GM18858 (cell line): Measurements from ENCODE around the gene MSL1.

Source experiments
- ATAC-seq: cut with Tn5 transposase; IDR thresholded peaks from one replicate; pipeline ENCODE4 v1.9.1; 2021; ENCODE audit not compliant: unreplicated experiment

The MSL1 gene

DNA sequence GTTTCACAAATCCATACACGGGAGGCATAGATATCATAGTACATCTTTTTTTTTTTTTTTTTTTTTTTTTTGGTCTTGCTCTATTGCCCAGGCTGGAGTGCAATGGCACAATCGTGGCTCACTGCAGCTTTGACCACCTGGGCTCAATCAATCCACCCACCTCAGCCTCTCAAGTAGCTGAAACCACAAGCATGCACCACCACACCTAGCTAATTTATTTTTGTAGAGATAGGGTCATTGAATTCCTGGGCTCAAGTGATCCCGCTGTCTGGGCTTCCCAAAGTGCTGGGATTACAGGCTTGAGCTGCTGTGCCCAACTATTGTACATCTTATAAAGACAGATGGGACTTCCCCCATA lies 52.0 kb downstream of the MSL1 start:
- no peak for ATAC-seq

GRCh38 chr17:40174514-40174913 lies 52.7 kb downstream of the MSL1 start:
- no peak for ATAC-seq

- ATAC-seq: no peak
Observed at GRCh38 chr17:40175928-40176753, 54.4 kb downstream of the MSL1 start.

DNA sequence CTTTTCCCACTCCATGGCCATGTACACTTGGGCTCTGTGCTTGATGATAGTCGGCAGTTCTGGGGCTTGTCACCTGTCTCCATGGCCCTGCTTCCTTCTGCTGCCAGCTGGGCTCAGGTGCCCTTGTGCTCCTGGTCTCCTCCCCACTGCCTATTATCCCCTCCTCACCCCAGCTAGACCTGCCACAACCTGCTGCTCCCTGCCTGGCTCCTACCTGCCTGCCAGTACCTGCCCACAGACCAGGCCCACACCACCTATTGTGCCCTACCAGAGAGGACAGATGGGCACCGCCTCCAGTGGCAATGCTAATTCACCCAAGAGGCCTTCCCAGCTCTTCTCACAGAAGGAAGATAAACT lies 55.0 kb downstream of the MSL1 start:
- no peak for ATAC-seq

DNA sequence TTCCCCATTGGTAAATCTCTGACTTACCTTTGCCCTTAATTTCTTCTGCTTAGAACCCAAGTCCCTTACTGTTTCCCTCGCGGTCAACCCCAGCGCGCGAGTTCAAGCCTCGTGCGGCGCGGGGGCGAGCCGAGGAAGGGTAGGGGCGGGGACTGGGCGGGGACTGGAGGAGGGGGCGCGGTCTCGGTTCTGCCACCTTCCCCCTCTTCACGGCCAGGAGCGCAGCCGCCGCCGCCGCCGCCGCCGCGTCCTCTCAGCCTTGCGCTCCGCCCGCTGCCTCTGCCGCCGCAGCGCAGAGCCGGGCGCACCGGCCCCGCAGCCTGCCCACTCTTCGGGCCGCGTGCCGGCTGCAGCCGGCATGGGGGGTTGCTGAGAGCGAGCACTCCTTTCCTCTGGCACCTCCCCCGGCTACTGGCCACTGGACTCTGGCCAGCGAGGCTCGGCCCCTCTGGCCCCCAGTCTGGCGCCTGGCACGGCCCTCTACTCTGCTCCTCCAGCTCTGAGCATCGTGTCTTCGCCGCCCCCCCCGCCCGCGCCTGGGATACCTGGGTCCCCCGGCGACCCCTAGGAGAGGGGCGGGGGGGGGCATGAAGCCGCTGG lies 55.6 kb downstream of the MSL1 start, which contains the start of gene RAPGEFL1:
Gene RAPGEFL1 (plus strand): TSS at position 196 of the 600 bp plus-strand sequence. CDS start 392 bp downstream, at position 588.
- no peak for ATAC-seq

GRCh38 chr17:40178021-40178601 lies 56.3 kb downstream of the MSL1 start:
- no peak for ATAC-seq

DNA sequence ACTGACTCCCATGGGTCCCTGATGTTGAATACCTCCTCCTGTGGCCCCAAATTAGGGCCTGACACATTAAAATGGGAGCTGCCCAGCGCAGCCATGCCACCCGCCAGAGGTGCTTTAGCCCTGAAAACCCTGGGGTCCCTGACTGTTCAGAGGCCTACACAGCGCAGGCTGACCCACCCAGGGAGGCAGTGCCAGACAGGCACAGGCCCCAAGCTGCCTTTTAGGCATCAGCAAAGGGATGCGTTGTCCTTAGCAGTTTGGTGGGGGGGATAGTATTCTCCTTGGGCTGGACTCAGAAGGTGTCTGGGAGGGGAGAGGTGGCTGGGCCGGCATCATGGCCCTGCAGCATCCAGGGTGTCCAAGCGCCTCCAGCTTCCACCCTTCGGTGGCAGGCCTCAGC lies 56.9 kb downstream of the MSL1 start:
- ATAC-seq: no peak

GRCh38 chr17:40179923-40180659 lies 58.3 kb downstream of the MSL1 start:
- ATAC-seq: no peak

GRCh38 chr17:40180694-40181093 lies 58.9 kb downstream of the MSL1 start:
- no peak for ATAC-seq

- ATAC-seq: no peak
Observed at GRCh38 chr17:40181205-40181604, 59.4 kb downstream of the MSL1 start.

- ATAC-seq: no peak
Observed at GRCh38 chr17:40182606-40183005, 60.8 kb downstream of the MSL1 start.
